Prostate gland (tissue), 2 donors: ENCODE measurements around the gene HPF1. TPM values are rescaled to one million over a fixed set of nuclear protein-coding genes. Genes with fewer than 3 reads are reported as not detected.

Source experiments
- total RNA-seq, 2 donors: library from RNA; depleted of rRNA; stranded (reverse); fragments of >200 nt; gene quantifications; one replicate each; pipeline ENCODE4 v1.1.0, GENCODE V29; 2016

HPF1 gene
- total RNA-seq, 2 donors from 2014 or later: 24.5 to 48.9 TPM

Other genes starting within 250 kb of the HPF1 start
- gene NEK1, start 145.4 kb downstream of the HPF1 start, total RNA-seq: 10 to 100 TPM in 1 of 2 donors, 1 to 10 TPM in 1; 5.0 to 17.6 TPM
- gene CLCN3, start 137.4 kb downstream of the HPF1 start, total RNA-seq: 10 to 100 TPM; 67.2 to 96.4 TPM